SK-N-SH (cell line): ENCODE data around the gene LETM1. TPM values are rescaled to one million over a fixed set of nuclear protein-coding genes. Genes with fewer than 3 reads are reported as not detected.

Experiments used
- CTCF ChIA-PET: fragments of 300-600, 350-600 bp; formaldehyde crosslinking; extraction: SDS; loops from one replicate; lab custom pipeline; 2021; lab: Yijun Ruan, JAX
- POLR2A ChIA-PET: fragments of 350-600 bp; sonication (Branson Sonifier 250); formaldehyde crosslinking; extraction: SDS; loops from one replicate; lab custom pipeline; 2020; ENCODE audit warnings: antibody characterized with exemption, inconsistent platforms; lab: Yijun Ruan, JAX
- DNase-seq: peaks from one replicate; pipeline ENCODE4 v3.0.0; 2012
- H2AFZ ChIP-seq: fragments of 200-600 bp; sonication (generic); 2 replicates; pipeline ENCODE4 v1.8.1; 2016; ENCODE audit warnings: antibody characterized with exemption, mild to moderate bottlenecking, low read depth
- H3F3A ChIP-seq: fragments of 200-600 bp; sonication (generic); replicated peaks from 2 replicates; pipeline ENCODE3; 2016; ENCODE audit warnings: antibody characterized with exemption, mild to moderate bottlenecking; ENCODE audit not compliant: insufficient read depth
- H3K27ac ChIP-seq, 2 experiments: fragments of 200-500 bp in 1 of 2; fragments of 200-600 bp in 1 of 2; sonication (Bioruptor generic) in 1 of 2; sonication (generic), shearing (Covaris generic) in 1 of 2; 2 replicates each; pipeline versions ENCODE4 v1.5.1 to v1.6.1; 2014 to 2016; ENCODE audit warnings: low read depth in 2 of 2, inconsistent platforms in 1 of 2, low read length in 1 of 2, mild to moderate bottlenecking in 1 of 2, mixed read lengths in 1 of 2
- H3K27me3 ChIP-seq: fragments of 200-600 bp; sonication (generic), shearing (Covaris generic); 2 replicates; pipeline ENCODE4 v1.6.1; 2016; ENCODE audit warnings: mixed run types; ENCODE audit not compliant: insufficient read depth
- H3K36me3 ChIP-seq, 2 experiments: fragments of 200-500 bp in 1 of 2; fragments of 200-600 bp in 1 of 2; sonication (Bioruptor generic) in 1 of 2; sonication (generic) in 1 of 2; replicated peaks in 1 of 2; 2 replicates each; pipeline versions ENCODE3 to v1.5.1; 2014 to 2016; ENCODE audit warnings: low read length in 1 of 2, mild to moderate bottlenecking in 1 of 2; ENCODE audit not compliant: insufficient read depth in 2 of 2, control insufficient read depth in 1 of 2
- H3K4me1 ChIP-seq, 2 experiments: fragments of 200-500 bp in 1 of 2; fragments of 200-600 bp in 1 of 2; sonication (Bioruptor generic) in 1 of 2; sonication (generic), shearing (Covaris generic) in 1 of 2; 2 replicates each; pipeline versions ENCODE4 v1.5.1 to v1.6.1; 2014 to 2016; ENCODE audit warnings: low read depth in 1 of 2, low read length in 1 of 2, mixed run types in 1 of 2; ENCODE audit not compliant: insufficient read depth in 2 of 2, control insufficient read depth in 1 of 2
- H3K4me2 ChIP-seq: fragments of 200-600 bp; sonication (generic), shearing (Covaris generic); 2 replicates; pipeline ENCODE4 v1.6.1; 2017; ENCODE audit warnings: mixed run types
- H3K4me3 ChIP-seq, 2 experiments: fragments of 200-500 bp in 1 of 2; fragments of 200-600 bp in 1 of 2; sonication (Bioruptor generic) in 1 of 2; sonication (generic), shearing (Covaris generic) in 1 of 2; 2 replicates each; pipeline versions ENCODE4 v1.5.1 to v1.8.1; 2014 to 2016; ENCODE audit warnings: low read depth in 2 of 2, inconsistent platforms in 1 of 2, low read length in 1 of 2, mild to moderate bottlenecking in 1 of 2, mixed read lengths in 1 of 2, moderate library complexity in 1 of 2
- H3K79me2 ChIP-seq: fragments of 200-600 bp; sonication (generic); 2 replicates; pipeline ENCODE4 v1.8.1; 2017; ENCODE audit warnings: mild to moderate bottlenecking; ENCODE audit not compliant: insufficient read depth
- H3K9ac ChIP-seq: fragments of 200-600 bp; sonication (generic); 2 replicates; pipeline ENCODE4 v1.6.1; 2017; ENCODE audit warnings: mixed run types
- H3K9me2 ChIP-seq: fragments of 200-600 bp; sonication (generic); 2 replicates; pipeline ENCODE4 v1.6.1; 2017; ENCODE audit warnings: mixed run types
- H3K9me3 ChIP-seq: fragments of 200-600 bp; sonication (generic); 2 replicates; pipeline ENCODE4 v1.6.1; 2017; ENCODE audit warnings: mixed run types, mild to moderate bottlenecking, moderate library complexity
- H4K20me1 ChIP-seq: fragments of 200-600 bp; sonication (generic); 2 replicates; pipeline ENCODE4 v1.6.1; 2017; ENCODE audit warnings: mild to moderate bottlenecking, mixed run types; ENCODE audit not compliant: insufficient read depth
- CHD2 ChIP-seq: fragments of 150-350 bp; IDR thresholded peaks from 2 replicates; pipeline ENCODE4 v1.6.1; 2018; ENCODE audit warnings: low read length; ENCODE audit not compliant: partially characterized antibody
- ELF1 ChIP-seq: IDR thresholded peaks from 2 replicates; pipeline ENCODE4 v1.4.0; 2012
- EP300 ChIP-seq, 2 experiments: IDR thresholded peaks; 2 replicates each; pipeline versions ENCODE4 v1.4.0 to v1.6.1; 2012; ENCODE audit warnings: borderline replicate concordance in 1 of 2, low read depth in 1 of 2, low read length in 1 of 2
- GABPA ChIP-seq: IDR thresholded peaks from 2 replicates; pipeline ENCODE4 v1.4.0; 2012; ENCODE audit warnings: low read depth, mild to moderate bottlenecking
- JUND ChIP-seq: IDR thresholded peaks from 2 replicates; pipeline ENCODE4 v1.4.0; 2012
- MXI1 ChIP-seq: IDR thresholded peaks from 2 replicates; pipeline ENCODE4 v1.6.1; 2012; ENCODE audit warnings: mild to moderate bottlenecking, low read depth, low read length, improper control_type of control experiment
- RCOR1 ChIP-seq: fragments of 150-350 bp; IDR thresholded peaks from 2 replicates; pipeline ENCODE4 v1.6.1; 2017; ENCODE audit warnings: antibody characterized with exemption, low read length
- RXRA ChIP-seq: IDR thresholded peaks from 2 replicates; pipeline ENCODE4 v1.4.0; 2012; ENCODE audit warnings: low read depth, mild to moderate bottlenecking, borderline replicate concordance
- SIN3A ChIP-seq: IDR thresholded peaks from 2 replicates; pipeline ENCODE4 v1.6.1; 2012; ENCODE audit warnings: low read depth, mild to moderate bottlenecking, low read length, moderate library complexity, borderline replicate concordance
- TAF1 ChIP-seq: IDR thresholded peaks from 2 replicates; pipeline ENCODE4 v1.6.1; 2012; ENCODE audit warnings: low read depth, mild to moderate bottlenecking, low read length, moderate library complexity, borderline replicate concordance
- YY1 ChIP-seq: IDR thresholded peaks from 2 replicates; pipeline ENCODE4 v1.4.0; 2012; ENCODE audit warnings: low read depth, mild to moderate bottlenecking
- WGBS: methylation state at CpG from one replicate; pipeline ENCODE4 v1.1.6; 2017; ENCODE audit warnings: low lambda C conversion rate; 5-methylcytosine and 5-hydroxymethylcytosine counted together
- polyA plus RNA-seq, 3 experiments: library from polyadenylated mRNA; depleted of rRNA; stranded (reverse); fragments of >200 nt; gene quantifications; 2 replicates each; pipeline ENCODE4 v1.2.3, GENCODE V29; 2012
- TF ChIP-seq, protein P1 (sequence below): fragments of 200-600 bp; sonication (generic); IDR thresholded peaks from 2 replicates; pipeline ENCODE4 v1.6.1; 2017; ENCODE audit warnings: antibody characterized with exemption, mild to moderate bottlenecking, moderate library complexity
- TF ChIP-seq, protein P2 (sequence below): fragments of 150-350 bp; IDR thresholded peaks from 2 replicates; pipeline ENCODE4 v1.6.1; 2016; ENCODE audit warnings: mild to moderate bottlenecking, low read depth, low read length
- TF ChIP-seq, protein P3 (sequence below): IDR thresholded peaks from 2 replicates; pipeline ENCODE4 v1.4.0; 2012; ENCODE audit warnings: low read depth, borderline replicate concordance
- TF ChIP-seq, protein P4 (sequence below): IDR thresholded peaks from 2 replicates; pipeline ENCODE4 v1.6.1; 2012; ENCODE audit warnings: mild to moderate bottlenecking, low read depth, low read length, moderate library complexity
- TF ChIP-seq, protein P5 (sequence below): fragments of 150-350 bp; IDR thresholded peaks from 2 replicates; pipeline ENCODE4 v1.6.1; 2017; ENCODE audit warnings: antibody characterized with exemption, low read length, low read depth, borderline replicate concordance

LETM1 gene
- polyA plus RNA-seq, 1 of the 3 experiments (the other 2 are of a cell fraction), result 25.8 TPM

DNA sequence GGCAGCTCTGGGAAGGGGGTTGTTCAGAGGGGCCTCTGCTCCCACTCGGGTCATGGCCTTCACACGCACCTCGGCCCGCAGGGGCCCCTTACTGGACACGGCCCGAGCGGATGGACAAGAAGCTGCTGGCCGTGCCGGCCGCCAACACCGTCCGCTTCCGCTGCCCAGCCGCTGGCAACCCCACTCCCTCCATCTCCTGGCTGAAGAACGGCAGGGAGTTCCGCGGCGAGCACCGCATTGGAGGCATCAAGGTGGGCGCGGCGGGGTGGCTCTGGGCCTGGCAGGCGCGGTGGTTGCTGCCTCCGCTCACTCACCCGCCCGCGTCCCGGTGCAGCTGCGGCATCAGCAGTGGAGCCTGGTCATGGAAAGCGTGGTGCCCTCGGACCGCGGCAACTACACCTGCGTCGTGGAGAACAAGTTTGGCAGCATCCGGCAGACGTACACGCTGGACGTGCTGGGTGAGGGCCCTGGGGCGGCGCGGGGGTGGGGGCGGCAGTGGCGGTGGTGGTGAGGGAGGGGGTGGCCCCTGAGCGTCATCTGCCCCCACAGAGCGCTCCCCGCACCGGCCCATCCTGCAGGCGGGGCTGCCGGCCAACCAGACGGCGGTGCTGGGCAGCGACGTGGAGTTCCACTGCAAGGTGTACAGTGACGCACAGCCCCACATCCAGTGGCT is 54.5 kb downstream of the LETM1 start:
- H3F3A ChIP-seq, result no peaks in the 10 kb centered on the region
- H4K20me1 ChIP-seq, result no peaks in the 10 kb centered on the region
- TF ChIP-seq ELF1, result no peak
- TF ChIP-seq, protein P1, sequence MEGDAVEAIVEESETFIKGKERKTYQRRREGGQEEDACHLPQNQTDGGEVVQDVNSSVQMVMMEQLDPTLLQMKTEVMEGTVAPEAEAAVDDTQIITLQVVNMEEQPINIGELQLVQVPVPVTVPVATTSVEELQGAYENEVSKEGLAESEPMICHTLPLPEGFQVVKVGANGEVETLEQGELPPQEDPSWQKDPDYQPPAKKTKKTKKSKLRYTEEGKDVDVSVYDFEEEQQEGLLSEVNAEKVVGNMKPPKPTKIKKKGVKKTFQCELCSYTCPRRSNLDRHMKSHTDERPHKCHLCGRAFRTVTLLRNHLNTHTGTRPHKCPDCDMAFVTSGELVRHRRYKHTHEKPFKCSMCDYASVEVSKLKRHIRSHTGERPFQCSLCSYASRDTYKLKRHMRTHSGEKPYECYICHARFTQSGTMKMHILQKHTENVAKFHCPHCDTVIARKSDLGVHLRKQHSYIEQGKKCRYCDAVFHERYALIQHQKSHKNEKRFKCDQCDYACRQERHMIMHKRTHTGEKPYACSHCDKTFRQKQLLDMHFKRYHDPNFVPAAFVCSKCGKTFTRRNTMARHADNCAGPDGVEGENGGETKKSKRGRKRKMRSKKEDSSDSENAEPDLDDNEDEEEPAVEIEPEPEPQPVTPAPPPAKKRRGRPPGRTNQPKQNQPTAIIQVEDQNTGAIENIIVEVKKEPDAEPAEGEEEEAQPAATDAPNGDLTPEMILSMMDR, result no peak
- TF ChIP-seq RCOR1, result no peak
- TF ChIP-seq, protein P2, sequence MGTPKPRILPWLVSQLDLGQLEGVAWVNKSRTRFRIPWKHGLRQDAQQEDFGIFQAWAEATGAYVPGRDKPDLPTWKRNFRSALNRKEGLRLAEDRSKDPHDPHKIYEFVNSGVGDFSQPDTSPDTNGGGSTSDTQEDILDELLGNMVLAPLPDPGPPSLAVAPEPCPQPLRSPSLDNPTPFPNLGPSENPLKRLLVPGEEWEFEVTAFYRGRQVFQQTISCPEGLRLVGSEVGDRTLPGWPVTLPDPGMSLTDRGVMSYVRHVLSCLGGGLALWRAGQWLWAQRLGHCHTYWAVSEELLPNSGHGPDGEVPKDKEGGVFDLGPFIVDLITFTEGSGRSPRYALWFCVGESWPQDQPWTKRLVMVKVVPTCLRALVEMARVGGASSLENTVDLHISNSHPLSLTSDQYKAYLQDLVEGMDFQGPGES, result no peak
- TF ChIP-seq, protein P3, sequence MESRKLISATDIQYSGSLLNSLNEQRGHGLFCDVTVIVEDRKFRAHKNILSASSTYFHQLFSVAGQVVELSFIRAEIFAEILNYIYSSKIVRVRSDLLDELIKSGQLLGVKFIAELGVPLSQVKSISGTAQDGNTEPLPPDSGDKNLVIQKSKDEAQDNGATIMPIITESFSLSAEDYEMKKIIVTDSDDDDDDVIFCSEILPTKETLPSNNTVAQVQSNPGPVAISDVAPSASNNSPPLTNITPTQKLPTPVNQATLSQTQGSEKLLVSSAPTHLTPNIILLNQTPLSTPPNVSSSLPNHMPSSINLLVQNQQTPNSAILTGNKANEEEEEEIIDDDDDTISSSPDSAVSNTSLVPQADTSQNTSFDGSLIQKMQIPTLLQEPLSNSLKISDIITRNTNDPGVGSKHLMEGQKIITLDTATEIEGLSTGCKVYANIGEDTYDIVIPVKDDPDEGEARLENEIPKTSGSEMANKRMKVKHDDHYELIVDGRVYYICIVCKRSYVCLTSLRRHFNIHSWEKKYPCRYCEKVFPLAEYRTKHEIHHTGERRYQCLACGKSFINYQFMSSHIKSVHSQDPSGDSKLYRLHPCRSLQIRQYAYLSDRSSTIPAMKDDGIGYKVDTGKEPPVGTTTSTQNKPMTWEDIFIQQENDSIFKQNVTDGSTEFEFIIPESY, result no peak
- no peak for TF ChIP-seq SIN3A
- TF ChIP-seq EP300 (IDR thresholded peaks at IDR 0.05; ENCODE audit: borderline replicate concordance in 1 of 2, low read depth in 1 of 2, low read length in 1 of 2), result no peak
- TF ChIP-seq GABPA, result no peak
- H3K9ac ChIP-seq, result no peak overlapping the region
- no peak overlapping the region for H2AFZ ChIP-seq
- 93% methylated on average over 36 of the region's 56 CpGs for WGBS
- no peaks in the 10 kb centered on the region for H3K9me3 ChIP-seq
- H3K36me3 ChIP-seq, result no peaks in the 10 kb centered on the region
- H3K4me1 ChIP-seq, result no peaks in the 10 kb centered on the region
- CTCF ChIA-PET, result interaction anchor here (0.7 to 4.9 kb wide), 4 partner anchors 9 to 108 kb away, joined by 3 to 35 read pairs (median 7); no protein-coding TSS in a partner anchor
- H3K9me2 ChIP-seq, result no peaks in the 10 kb centered on the region
- no peak overlapping the region for H3K27ac ChIP-seq
- POLR2A ChIA-PET, result no interaction called here
- DNase-seq, result no peak
- H3K27me3 ChIP-seq, result no peaks in the 10 kb centered on the region; the same call in 1 of the 2 replicates
- no peaks in the 10 kb centered on the region for H3K79me2 ChIP-seq
- H3K4me3 ChIP-seq, result no peak overlapping the region
- no peak overlapping the region for H3K4me2 ChIP-seq

DNA sequence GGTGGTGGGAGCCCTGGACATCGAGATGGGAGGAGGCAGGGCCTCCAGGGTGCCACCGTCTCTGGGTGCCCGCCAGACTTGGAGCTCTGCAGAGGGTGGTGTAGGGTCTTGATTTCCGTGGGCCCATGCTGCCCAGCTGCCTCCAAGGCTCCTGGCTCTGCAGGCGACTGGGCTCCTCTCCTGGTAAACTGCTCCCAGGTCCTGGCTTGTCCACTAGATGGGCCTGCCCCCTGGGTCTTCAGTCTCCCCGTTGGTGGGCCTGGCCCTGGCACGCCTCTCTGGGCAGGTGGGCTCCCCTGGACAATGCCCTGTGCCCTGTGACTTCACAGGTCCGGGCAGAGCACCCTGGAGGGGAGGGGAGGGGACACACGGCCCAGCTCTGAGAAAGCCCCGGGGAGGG is 55.2 kb downstream of the LETM1 start:
- WGBS, result 68% methylated on average over 3 of the region's 10 CpGs
- H2AFZ ChIP-seq, result no peak overlapping the region
- no peak overlapping the region for H3K9ac ChIP-seq
- no peaks in the 10 kb centered on the region for H3K9me3 ChIP-seq
- no peaks in the 10 kb centered on the region for H3F3A ChIP-seq
- 0 out of 2 replicates have a peak, but pooled peaks cover 4% of the 10 kb centered on the region for H4K20me1 ChIP-seq
- no peak overlapping the region for H3K27ac ChIP-seq
- ChIA-PET POLR2A (no interaction called here), CTCF (interaction anchor here (0.7 to 4.9 kb wide), 6 partner anchors 9 to 107 kb away, joined by 3 to 35 read pairs (median 4); no protein-coding TSS in a partner anchor)
- no peak overlapping the region for H3K4me2 ChIP-seq
- H3K79me2 ChIP-seq, result no peaks in the 10 kb centered on the region
- no peak overlapping the region for H3K4me3 ChIP-seq
- no peaks in the 10 kb centered on the region; the same call in 1 of the 2 replicates for H3K27me3 ChIP-seq
- no peaks in the 10 kb centered on the region for H3K36me3 ChIP-seq
- H3K9me2 ChIP-seq, result no peaks in the 10 kb centered on the region
- DNase-seq, result no peak
- H3K4me1 ChIP-seq, result no peaks in the 10 kb centered on the region
- no peak for TF ChIP-seq RXRA
- TF ChIP-seq, protein P4, sequence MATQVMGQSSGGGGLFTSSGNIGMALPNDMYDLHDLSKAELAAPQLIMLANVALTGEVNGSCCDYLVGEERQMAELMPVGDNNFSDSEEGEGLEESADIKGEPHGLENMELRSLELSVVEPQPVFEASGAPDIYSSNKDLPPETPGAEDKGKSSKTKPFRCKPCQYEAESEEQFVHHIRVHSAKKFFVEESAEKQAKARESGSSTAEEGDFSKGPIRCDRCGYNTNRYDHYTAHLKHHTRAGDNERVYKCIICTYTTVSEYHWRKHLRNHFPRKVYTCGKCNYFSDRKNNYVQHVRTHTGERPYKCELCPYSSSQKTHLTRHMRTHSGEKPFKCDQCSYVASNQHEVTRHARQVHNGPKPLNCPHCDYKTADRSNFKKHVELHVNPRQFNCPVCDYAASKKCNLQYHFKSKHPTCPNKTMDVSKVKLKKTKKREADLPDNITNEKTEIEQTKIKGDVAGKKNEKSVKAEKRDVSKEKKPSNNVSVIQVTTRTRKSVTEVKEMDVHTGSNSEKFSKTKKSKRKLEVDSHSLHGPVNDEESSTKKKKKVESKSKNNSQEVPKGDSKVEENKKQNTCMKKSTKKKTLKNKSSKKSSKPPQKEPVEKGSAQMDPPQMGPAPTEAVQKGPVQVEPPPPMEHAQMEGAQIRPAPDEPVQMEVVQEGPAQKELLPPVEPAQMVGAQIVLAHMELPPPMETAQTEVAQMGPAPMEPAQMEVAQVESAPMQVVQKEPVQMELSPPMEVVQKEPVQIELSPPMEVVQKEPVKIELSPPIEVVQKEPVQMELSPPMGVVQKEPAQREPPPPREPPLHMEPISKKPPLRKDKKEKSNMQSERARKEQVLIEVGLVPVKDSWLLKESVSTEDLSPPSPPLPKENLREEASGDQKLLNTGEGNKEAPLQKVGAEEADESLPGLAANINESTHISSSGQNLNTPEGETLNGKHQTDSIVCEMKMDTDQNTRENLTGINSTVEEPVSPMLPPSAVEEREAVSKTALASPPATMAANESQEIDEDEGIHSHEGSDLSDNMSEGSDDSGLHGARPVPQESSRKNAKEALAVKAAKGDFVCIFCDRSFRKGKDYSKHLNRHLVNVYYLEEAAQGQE, result no peak
- no peak for TF ChIP-seq TAF1
- TF ChIP-seq YY1, result no peak
- TF ChIP-seq MXI1, result no peak
- TF ChIP-seq RCOR1, result no peak
- no peak for TF ChIP-seq EP300 (IDR thresholded peaks at IDR 0.05; ENCODE audit: borderline replicate concordance in 1 of 2, low read depth in 1 of 2, low read length in 1 of 2)
- no peak for TF ChIP-seq CHD2
- TF ChIP-seq, protein P5, sequence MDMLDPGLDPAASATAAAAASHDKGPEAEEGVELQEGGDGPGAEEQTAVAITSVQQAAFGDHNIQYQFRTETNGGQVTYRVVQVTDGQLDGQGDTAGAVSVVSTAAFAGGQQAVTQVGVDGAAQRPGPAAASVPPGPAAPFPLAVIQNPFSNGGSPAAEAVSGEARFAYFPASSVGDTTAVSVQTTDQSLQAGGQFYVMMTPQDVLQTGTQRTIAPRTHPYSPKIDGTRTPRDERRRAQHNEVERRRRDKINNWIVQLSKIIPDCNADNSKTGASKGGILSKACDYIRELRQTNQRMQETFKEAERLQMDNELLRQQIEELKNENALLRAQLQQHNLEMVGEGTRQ, result no peak
- TF ChIP-seq JUND, result no peak
- no peak for TF ChIP-seq ELF1
